Right lobe of liver (tissue), 6 donors: Measurements from ENCODE around the gene MICALL1. TPM values are rescaled to one million over a fixed set of nuclear protein-coding genes. Genes with fewer than 3 reads are reported as not detected.

Experiments used
- ATAC-seq, 4 donors: fragments of 200-7000 bp; cut with Tn5 transposase; one replicate each; pipeline ENCODE4 v1.9.1; 2020; ENCODE audit warnings: mild to moderate bottlenecking in 4 of 4, moderate library complexity in 4 of 4
- DNase-seq, 3 donors: peaks; one replicate each; pipeline ENCODE4 v3.0.0-alpha.2; 2020
- H3K27ac ChIP-seq, 3 donors: fragments of 200-600 bp; one replicate each; pipeline ENCODE4 v1.8.0; 2022
- H3K27me3 ChIP-seq, 2 donors: fragments of 200-600 bp; one replicate each; pipeline ENCODE4 v1.8.0; 2022
- H3K36me3 ChIP-seq, 4 donors: fragments of 200-600 bp; sonication (generic) in 1 of 4; one replicate each; pipeline versions ENCODE4 v1.5.1 to v1.8.0; 2017 to 2022; ENCODE audit warnings: control low read depth in 1 of 4
- H3K4me1 ChIP-seq, 4 donors: fragments of 200-600 bp; sonication (generic) in 1 of 4; one replicate each; pipeline versions ENCODE4 v1.5.1 to v1.8.0; 2017 to 2022; ENCODE audit warnings: control low read depth in 1 of 4
- H3K4me3 ChIP-seq, 3 donors: fragments of 200-600 bp; one replicate each; pipeline ENCODE4 v1.8.0; 2022
- H3K9me3 ChIP-seq, 4 donors: fragments of 200-600 bp; sonication (generic) in 1 of 4; one replicate each; pipeline versions ENCODE4 v1.5.1 to v1.8.0; 2017 to 2022; ENCODE audit warnings: control low read depth in 1 of 4
- POLR2A ChIP-seq: fragments of 450-650 bp; IDR thresholded peaks from one replicate; pipeline ENCODE4 v1.6.1; 2017; ENCODE audit warnings: antibody characterized with exemption, mild to moderate bottlenecking
- WGBS: methylation state at CpG from one replicate; pipeline ENCODE4 v1.1.6; 2018; ENCODE audit warnings: low coverage, low lambda C conversion rate; ENCODE audit not compliant: insufficient coverage; ENCODE audit errors: missing lambda C conversion rate; 5-methylcytosine and 5-hydroxymethylcytosine counted together
- intact Hi-C, 2 donors: fragments of 100-400 bp; cut with DNase I; formaldehyde crosslinking; loops; one replicate each; pipeline versions ENCODE4 v1.11.2 to v1.14.1; 2022
- total RNA-seq, 6 experiments: library from RNA; depleted of rRNA in 2 of 6; stranded (reverse); fragments of >200 nt in 2 of 6; fragmentation: NEBNext Ultra II Directional in 3 of 6; extraction: Animal tissue kit (Norgen Biotek cat#: 25700) in 3 of 6; gene quantifications; one replicate each; pipeline versions ENCODE4 v1.1.0 to v1.2.4, GENCODE V29; 2016 to 2023
- TF ChIP-seq, protein P1 (sequence below), 4 donors: fragments of 200-600 bp in 3 of 4; fragments of 450-650 bp in 1 of 4; IDR thresholded peaks; one replicate each; pipeline versions ENCODE4 v1.5.1 to v1.8.0; 2016 to 2022; ENCODE audit warnings: antibody characterized with exemption in 4 of 4, mild to moderate bottlenecking in 2 of 4
- donor health status: DM: no; HTN: yes; CAD: no.
- donor health status: DM: no; HTN: no; CAD: no.
- donor health status: DM: no; HTN: no; CAD: no.
- donor health status: DM: no; HTN: yes; CAD: no.
- donor health status: DM: no; HTN: yes; CAD: no.

The MICALL1 gene
- total RNA-seq, 6 experiments from 2014 or later, result 6.5 to 19.0 (median 10.3) TPM

DNA sequence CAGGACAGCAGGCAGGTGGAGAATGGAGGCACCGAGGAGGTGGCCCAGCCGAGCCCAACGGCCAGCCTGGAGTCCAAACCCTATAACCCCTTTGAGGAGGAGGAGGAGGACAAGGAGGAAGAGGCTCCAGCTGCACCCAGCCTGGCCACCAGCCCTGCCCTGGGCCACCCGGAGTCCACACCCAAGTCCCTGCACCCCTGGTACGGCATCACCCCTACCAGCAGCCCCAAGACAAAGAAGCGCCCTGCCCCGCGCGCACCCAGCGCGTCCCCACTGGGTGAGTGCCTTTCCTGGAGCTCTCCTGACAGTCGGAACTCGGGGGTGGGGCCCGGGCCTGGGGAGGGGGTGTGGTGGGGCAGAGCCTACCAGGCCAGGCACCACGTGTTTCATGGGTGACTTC, 19.7 kb downstream of the MICALL1 start:
- no peak for TF ChIP-seq POLR2A
- TF ChIP-seq, protein P1, sequence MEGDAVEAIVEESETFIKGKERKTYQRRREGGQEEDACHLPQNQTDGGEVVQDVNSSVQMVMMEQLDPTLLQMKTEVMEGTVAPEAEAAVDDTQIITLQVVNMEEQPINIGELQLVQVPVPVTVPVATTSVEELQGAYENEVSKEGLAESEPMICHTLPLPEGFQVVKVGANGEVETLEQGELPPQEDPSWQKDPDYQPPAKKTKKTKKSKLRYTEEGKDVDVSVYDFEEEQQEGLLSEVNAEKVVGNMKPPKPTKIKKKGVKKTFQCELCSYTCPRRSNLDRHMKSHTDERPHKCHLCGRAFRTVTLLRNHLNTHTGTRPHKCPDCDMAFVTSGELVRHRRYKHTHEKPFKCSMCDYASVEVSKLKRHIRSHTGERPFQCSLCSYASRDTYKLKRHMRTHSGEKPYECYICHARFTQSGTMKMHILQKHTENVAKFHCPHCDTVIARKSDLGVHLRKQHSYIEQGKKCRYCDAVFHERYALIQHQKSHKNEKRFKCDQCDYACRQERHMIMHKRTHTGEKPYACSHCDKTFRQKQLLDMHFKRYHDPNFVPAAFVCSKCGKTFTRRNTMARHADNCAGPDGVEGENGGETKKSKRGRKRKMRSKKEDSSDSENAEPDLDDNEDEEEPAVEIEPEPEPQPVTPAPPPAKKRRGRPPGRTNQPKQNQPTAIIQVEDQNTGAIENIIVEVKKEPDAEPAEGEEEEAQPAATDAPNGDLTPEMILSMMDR (IDR thresholded peaks at IDR 0.05), result no peak
- no peak overlapping the region for H3K4me3 ChIP-seq
- H3K4me1 ChIP-seq, result no peaks in the 10 kb centered on the region
- no CpG with 5 or more reads among the region's 15 CpGs for WGBS
- H3K27ac ChIP-seq, result no peak overlapping the region
- H3K27me3 ChIP-seq, result no peaks in the 10 kb centered on the region
- intact Hi-C loops, result no loop called here
- H3K9me3 ChIP-seq, result no peaks in the 10 kb centered on the region
- ATAC-seq (no peak), DNase-seq (no peak)
- H3K36me3 ChIP-seq, result peaks cover 0 to 26% (median 5%) of the 10 kb centered on the region in 4 donors

DNA sequence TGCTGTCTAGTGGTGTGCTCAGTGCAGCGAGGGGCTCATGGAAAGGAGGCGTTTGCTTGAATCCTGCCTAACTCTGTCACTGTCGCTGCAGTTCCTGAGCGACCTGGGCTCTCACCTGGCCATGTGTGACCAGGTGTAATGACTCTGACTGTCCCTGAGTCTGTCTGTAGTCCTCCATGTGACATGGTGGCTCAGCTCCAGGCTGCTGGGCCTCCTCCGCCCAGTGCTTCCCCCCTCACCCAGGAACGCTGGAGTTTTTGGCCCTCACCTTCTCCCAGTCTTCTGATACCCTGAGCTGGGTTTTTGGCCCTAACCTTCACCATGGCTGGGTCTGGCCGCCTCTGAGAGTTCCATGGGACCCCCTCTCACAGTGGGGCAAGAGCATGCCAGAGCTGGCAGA, 20.3 kb downstream of the MICALL1 start:
- DNase-seq (no peak), ATAC-seq (no peak)
- H3K27ac ChIP-seq, result no peak overlapping the region
- TF ChIP-seq, protein P1 (IDR thresholded peaks at IDR 0.05), result no peak
- TF ChIP-seq POLR2A, result no peak
- no peaks in the 10 kb centered on the region for H3K27me3 ChIP-seq
- no peak overlapping the region for H3K4me3 ChIP-seq
- peaks cover 0 to 26% (median 5%) of the 10 kb centered on the region in 4 donors for H3K36me3 ChIP-seq
- 83% methylated on average over 2 of the region's 7 CpGs for WGBS
- no peaks in the 10 kb centered on the region for H3K4me1 ChIP-seq
- H3K9me3 ChIP-seq, result no peaks in the 10 kb centered on the region
- intact Hi-C loops, result no loop called here

DNA sequence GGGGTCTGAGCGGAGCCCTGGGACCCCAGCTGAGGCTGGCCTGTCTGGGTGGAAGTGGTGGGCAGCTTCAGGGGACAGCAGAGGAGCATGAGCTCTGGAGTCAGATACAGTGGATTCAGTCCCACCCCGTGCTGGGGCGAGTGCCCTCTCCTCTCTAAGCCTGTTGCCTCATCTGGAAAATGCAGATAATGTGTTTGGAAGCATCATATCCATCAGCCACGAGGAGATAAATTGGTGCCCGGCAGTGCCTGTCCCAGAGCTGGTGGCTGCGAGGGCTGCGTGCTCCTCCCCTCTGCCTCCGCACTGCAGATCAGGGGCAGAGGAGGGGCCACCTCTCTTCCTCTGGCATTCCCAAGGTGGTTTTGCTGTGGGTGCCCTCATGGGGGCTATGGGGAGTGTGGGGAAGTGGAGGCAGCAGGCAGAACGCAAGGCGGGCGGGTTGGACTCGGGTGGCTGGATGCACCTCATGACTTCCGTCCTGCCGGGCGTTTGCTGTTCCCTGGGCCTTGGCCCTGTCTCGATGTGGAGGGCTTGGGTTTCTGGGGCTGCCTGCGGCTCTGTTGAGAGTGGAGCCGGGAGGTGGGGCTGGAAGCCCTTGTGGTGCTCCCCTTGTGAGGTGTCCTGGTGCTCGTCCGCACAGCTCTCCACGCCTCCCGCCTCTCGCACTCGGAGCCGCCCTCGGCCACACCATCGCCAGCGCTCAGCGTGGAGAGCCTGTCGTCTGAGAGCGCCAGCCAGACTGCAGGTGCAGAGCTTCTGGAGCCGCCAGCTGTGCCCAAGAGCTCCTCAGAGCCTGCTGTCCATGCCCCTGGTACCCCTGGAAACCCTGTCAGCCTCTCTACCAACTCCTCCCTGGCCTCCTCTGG, 20.9 kb downstream of the MICALL1 start:
- 72% methylated on average over 4 of the region's 32 CpGs for WGBS
- no peak for DNase-seq
- no peak for ATAC-seq
- no peaks in the 10 kb centered on the region for H3K27me3 ChIP-seq
- intact Hi-C loops, result no loop called here
- TF ChIP-seq POLR2A, result no peak
- TF ChIP-seq, protein P1 (IDR thresholded peaks at IDR 0.05), result no peak
- no peak overlapping the region for H3K4me3 ChIP-seq
- peaks cover 0 to 24% (median 5%) of the 10 kb centered on the region in 4 donors for H3K36me3 ChIP-seq
- no peak overlapping the region for H3K27ac ChIP-seq
- no peaks in the 10 kb centered on the region for H3K4me1 ChIP-seq
- no peaks in the 10 kb centered on the region for H3K9me3 ChIP-seq

DNA sequence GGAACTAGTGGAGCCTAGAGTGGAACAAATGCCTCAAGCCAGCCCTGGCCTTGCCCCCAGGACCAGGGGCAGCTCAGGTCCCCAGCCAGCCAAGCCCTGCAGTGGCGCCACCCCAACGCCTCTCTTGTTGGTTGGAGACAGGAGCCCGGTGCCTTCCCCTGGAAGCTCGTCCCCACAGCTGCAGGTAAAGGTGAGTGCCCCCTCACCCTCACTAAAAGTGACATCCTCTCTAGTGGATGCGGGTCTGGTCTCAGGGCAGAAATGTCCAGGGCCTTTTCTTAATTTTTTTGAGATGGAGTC, 21.5 kb downstream of the MICALL1 start:
- H3K27ac ChIP-seq, result no peak overlapping the region
- no peaks in the 10 kb centered on the region for H3K4me1 ChIP-seq
- H3K27me3 ChIP-seq, result no peaks in the 10 kb centered on the region
- ATAC-seq (no peak), DNase-seq (no peak)
- H3K9me3 ChIP-seq, result no peaks in the 10 kb centered on the region
- TF ChIP-seq POLR2A, result no peak
- intact Hi-C loops, result no loop called here
- no peak overlapping the region for H3K4me3 ChIP-seq
- 100% methylated on average over 1 of the region's 5 CpGs for WGBS
- H3K36me3 ChIP-seq, result peaks cover 0 to 24% (median 5%) of the 10 kb centered on the region in 4 donors

DNA sequence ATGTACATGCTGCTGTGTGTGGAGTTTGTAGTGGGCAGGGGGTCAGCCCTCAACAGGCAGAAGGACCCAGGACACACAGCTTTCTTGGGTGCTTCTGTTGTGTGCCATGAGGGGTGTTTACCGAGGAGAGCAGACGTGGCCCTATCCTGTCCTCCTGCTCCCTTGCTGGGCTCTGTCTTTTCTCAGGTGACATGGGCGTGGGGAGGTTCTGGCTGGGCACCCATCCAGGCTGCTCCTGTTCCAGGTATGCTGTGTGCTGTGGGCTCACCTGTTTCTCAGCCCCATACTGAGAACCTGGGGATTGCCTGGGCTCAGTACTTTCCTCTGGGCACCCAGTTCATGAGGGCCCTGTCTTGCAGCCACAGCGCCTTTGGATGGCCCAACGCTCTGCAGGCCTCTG, 23.3 kb downstream of the MICALL1 start:
- Histone ChIP-seq H3K9me3 (no peaks in the 10 kb centered on the region), H3K27ac (no peak overlapping the region), H3K4me1 (peaks cover 0 to 11% (median 2%) of the 10 kb centered on the region in 4 donors), H3K36me3 (peaks cover 0 to 24% (median 5%) of the 10 kb centered on the region in 4 donors), H3K4me3 (no peak overlapping the region), H3K27me3 (no peaks in the 10 kb centered on the region)
- intact Hi-C loops, result no loop called here
- ATAC-seq (no peak), DNase-seq (no peak)
- no peak for TF ChIP-seq POLR2A
- TF ChIP-seq, protein P1 (IDR thresholded peaks at IDR 0.05), result no peak
- no CpG with 5 or more reads among the region's 5 CpGs for WGBS
